ENCODE measurements around the gene MAP9.

Gene MAP9

DNA sequence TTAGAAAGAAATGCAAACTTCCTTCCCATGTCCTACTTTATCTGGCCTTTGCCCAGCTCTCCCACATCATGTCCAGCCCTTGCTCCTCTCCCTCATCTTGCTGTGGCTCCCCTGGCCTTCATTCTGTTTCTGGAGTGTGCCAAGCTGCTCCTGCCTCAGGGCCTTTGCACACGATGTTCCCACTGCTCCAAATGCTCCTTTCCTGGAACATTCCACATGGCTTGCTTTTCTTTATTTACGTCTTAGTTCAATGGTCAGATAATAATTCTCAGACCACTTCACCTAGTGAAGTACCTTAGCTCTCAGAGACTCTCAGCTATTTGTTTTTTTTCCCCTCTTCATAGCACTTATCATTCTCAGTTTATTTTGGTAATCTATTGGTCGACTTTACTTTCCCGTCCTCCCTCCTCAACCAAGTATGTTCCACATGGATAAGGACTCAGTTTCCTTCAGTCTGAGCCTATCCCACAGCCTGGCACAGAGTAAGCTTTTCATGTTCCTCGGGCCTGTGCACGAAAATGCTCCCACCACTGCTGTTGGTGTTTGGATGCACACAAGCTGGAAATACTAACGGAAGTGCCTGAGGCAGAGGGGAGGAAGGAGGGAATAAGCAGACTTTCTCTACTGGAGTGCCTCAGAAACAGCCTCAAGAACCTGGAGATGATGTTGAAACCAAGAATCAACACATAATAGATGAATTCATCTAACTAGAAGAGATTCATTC is 23.4 kb upstream of the MAP9 start:
- H3K18ac ChIP-seq (ENCODE audit: low read length): no peak overlapping the region
- no peak overlapping the region for H3K9ac ChIP-seq (ENCODE audit: low read length)
- no peaks in the 10 kb centered on the region for H3K4me1 ChIP-seq (ENCODE audit: control insufficient read depth in 1 of 2, insufficient read depth in 2 of 2, low read length in 2 of 2)
- H3K4me2 ChIP-seq (ENCODE audit: low read length): no peak overlapping the region
- H3K79me2 ChIP-seq (ENCODE audit: control insufficient read depth, insufficient read depth, low read length, poor library complexity): no peaks in the 10 kb centered on the region
- WGBS (ENCODE audit: extremely low coverage, insufficient coverage, insufficient read length): no CpG with 5 or more reads among the region's 7 CpGs
- no peak overlapping the region for H3K14ac ChIP-seq (ENCODE audit: low read length)
- H2BK120ac ChIP-seq (ENCODE audit: insufficient read depth, low read length, poor library complexity): no peak overlapping the region
- no peaks in the 10 kb centered on the region for H3K36me3 ChIP-seq (ENCODE audit: control insufficient read depth in 1 of 2, insufficient read depth in 2 of 2, low read length in 2 of 2)
- no peak overlapping the region for H2BK5ac ChIP-seq (ENCODE audit: low read depth, low read length, poor library complexity)
- H2AK5ac ChIP-seq (ENCODE audit: low read length): no peak overlapping the region
- H2BK12ac ChIP-seq (ENCODE audit: low read length): no peak overlapping the region
- no peaks in the 10 kb centered on the region for H3K79me1 ChIP-seq (ENCODE audit: low read length)
- H3K4me3 ChIP-seq (ENCODE audit: low read depth, low read length): no peak overlapping the region
- H3K23ac ChIP-seq (ENCODE audit: low read length): no peak overlapping the region
- no peak overlapping the region for H4K12ac ChIP-seq (ENCODE audit: low read depth, low read length)
- H4K91ac ChIP-seq (ENCODE audit: low read depth, low read length): no peak overlapping the region
- H2AFZ ChIP-seq (ENCODE audit: insufficient read depth, low read length, poor library complexity): no peak overlapping the region
- H3K9me3 ChIP-seq (ENCODE audit: insufficient read depth, low read depth, low read length): peaks cover 4% of the 10 kb centered on the region
- H4K8ac ChIP-seq (ENCODE audit: low read depth, low read length): no peak overlapping the region
- DNase-seq: no peak
- no peak overlapping the region for H3K4ac ChIP-seq (ENCODE audit: low read depth, low read length)
- H3K27me3 ChIP-seq (ENCODE audit: insufficient read depth, low read length): no peaks in the 10 kb centered on the region
- no peak overlapping the region for H3K27ac ChIP-seq (ENCODE audit: low read depth, low read length)

DNA sequence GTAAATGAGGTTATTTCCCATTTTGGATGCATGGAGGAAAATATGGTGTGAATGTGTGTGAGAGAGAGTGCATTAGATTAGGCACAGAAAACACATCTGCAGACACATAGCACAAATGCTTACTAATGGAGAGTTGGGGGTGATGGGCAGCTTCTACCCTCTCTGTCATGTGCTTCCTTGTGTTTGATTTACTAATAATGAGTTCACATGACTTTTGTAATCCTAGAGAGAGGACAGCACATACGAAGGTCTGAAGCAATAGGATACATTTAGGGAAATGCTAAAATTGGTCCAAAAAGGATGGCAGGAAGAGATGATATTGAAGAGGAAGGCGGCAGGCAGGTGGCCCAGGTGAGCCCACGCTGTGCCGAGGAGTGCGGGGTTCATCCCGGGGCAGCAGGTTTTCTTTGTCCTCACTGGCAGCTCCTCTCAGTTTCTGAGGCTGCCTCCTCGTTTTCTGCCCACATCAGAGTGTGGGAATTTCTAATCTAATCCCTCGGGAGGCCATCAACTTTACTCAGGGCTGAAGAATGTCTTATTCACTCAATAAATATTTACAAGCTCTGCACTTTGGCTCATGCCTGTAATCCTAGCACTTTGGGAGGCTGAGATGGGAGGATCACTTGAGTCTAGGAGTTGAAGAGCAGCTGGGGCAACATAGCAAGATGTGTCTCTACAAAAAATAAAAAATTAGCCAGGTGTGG is 15.9 kb upstream of the MAP9 start:
- no peak overlapping the region for H2AFZ ChIP-seq (ENCODE audit: insufficient read depth, low read length, poor library complexity)
- WGBS (ENCODE audit: extremely low coverage, insufficient coverage, insufficient read length): no CpG with 5 or more reads among the region's 8 CpGs
- no peak overlapping the region for H3K14ac ChIP-seq (ENCODE audit: low read length)
- no peak overlapping the region for H4K8ac ChIP-seq (ENCODE audit: low read depth, low read length)
- DNase-seq: peak; percentile 18 to 68
- H3K4me1 ChIP-seq (ENCODE audit: control insufficient read depth in 1 of 2, insufficient read depth in 2 of 2, low read length in 2 of 2): no peaks in the 10 kb centered on the region
- no peak overlapping the region for H3K27ac ChIP-seq (ENCODE audit: low read depth, low read length)
- H3K18ac ChIP-seq (ENCODE audit: low read length): no peak overlapping the region
- H4K91ac ChIP-seq (ENCODE audit: low read depth, low read length): no peak overlapping the region
- H3K4ac ChIP-seq (ENCODE audit: low read depth, low read length): no peak overlapping the region
- H3K23ac ChIP-seq (ENCODE audit: low read length): no peak overlapping the region
- H2BK12ac ChIP-seq (ENCODE audit: low read length): no peak overlapping the region
- no peaks in the 10 kb centered on the region for H3K79me1 ChIP-seq (ENCODE audit: low read length)
- H3K27me3 ChIP-seq (ENCODE audit: insufficient read depth, low read length): no peaks in the 10 kb centered on the region
- no peak overlapping the region for H2BK120ac ChIP-seq (ENCODE audit: insufficient read depth, low read length, poor library complexity)
- H2BK5ac ChIP-seq (ENCODE audit: low read depth, low read length, poor library complexity): no peak overlapping the region
- H4K12ac ChIP-seq (ENCODE audit: low read depth, low read length): no peak overlapping the region
- no peak overlapping the region for H3K4me2 ChIP-seq (ENCODE audit: low read length)
- H3K4me3 ChIP-seq (ENCODE audit: low read depth, low read length): no peak overlapping the region
- H3K36me3 ChIP-seq (ENCODE audit: control insufficient read depth in 1 of 2, insufficient read depth in 2 of 2, low read length in 2 of 2): no peaks in the 10 kb centered on the region
- peaks cover 1% of the 10 kb centered on the region for H3K9me3 ChIP-seq (ENCODE audit: insufficient read depth, low read depth, low read length)
- H2AK5ac ChIP-seq (ENCODE audit: low read length): no peak overlapping the region
- no peaks in the 10 kb centered on the region for H3K79me2 ChIP-seq (ENCODE audit: control insufficient read depth, insufficient read depth, low read length, poor library complexity)
- no peak overlapping the region for H3K9ac ChIP-seq (ENCODE audit: low read length)

DNA sequence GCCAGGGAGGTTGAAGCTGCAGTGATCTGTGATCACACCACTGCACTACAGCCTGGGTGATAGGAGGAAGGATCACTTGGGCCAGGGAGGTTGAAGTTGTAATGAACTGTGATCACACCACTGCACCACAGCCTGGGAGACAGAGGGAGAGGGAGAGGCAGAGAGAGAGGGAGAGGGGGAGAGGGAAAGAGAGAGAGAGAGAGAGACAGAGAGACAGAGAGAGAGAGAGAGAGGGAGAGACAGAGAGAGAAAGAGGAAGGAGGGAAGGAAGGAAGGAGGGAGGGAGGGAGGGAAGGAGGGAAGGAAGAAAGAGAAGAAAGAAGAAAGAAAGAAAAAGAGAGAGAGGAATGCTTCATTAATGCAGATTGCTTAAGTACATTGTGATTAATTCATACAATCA is 15.2 kb upstream of the MAP9 start:
- Histone ChIP-seq H3K9me3 (ENCODE audit: insufficient read depth, low read depth, low read length) (peaks cover 1% of the 10 kb centered on the region), H2AK5ac (ENCODE audit: low read length) (no peak overlapping the region), H3K18ac (ENCODE audit: low read length) (no peak overlapping the region), H2BK120ac (ENCODE audit: insufficient read depth, low read length, poor library complexity) (no peak overlapping the region), H3K27me3 (ENCODE audit: insufficient read depth, low read length) (no peaks in the 10 kb centered on the region), H2BK12ac (ENCODE audit: low read length) (no peak overlapping the region), H3K79me2 (ENCODE audit: control insufficient read depth, insufficient read depth, low read length, poor library complexity) (no peaks in the 10 kb centered on the region), H3K27ac (ENCODE audit: low read depth, low read length) (no peak overlapping the region), H4K91ac (ENCODE audit: low read depth, low read length) (no peak overlapping the region), H3K36me3 (ENCODE audit: control insufficient read depth in 1 of 2, insufficient read depth in 2 of 2, low read length in 2 of 2) (no peaks in the 10 kb centered on the region), H4K8ac (ENCODE audit: low read depth, low read length) (no peak overlapping the region), H3K4me1 (ENCODE audit: control insufficient read depth in 1 of 2, insufficient read depth in 2 of 2, low read length in 2 of 2) (no peaks in the 10 kb centered on the region), H2AFZ (ENCODE audit: insufficient read depth, low read length, poor library complexity) (no peak overlapping the region), H3K9ac (ENCODE audit: low read length) (no peak overlapping the region), H3K23ac (ENCODE audit: low read length) (no peak overlapping the region), H4K12ac (ENCODE audit: low read depth, low read length) (no peak overlapping the region), H3K14ac (ENCODE audit: low read length) (no peak overlapping the region), H3K4me2 (ENCODE audit: low read length) (no peak overlapping the region), H3K79me1 (ENCODE audit: low read length) (no peaks in the 10 kb centered on the region), H2BK5ac (ENCODE audit: low read depth, low read length, poor library complexity) (no peak overlapping the region), H3K4ac (ENCODE audit: low read depth, low read length) (no peak overlapping the region), H3K4me3 (ENCODE audit: low read depth, low read length) (no peak overlapping the region)
- DNase-seq: no peak

DNA sequence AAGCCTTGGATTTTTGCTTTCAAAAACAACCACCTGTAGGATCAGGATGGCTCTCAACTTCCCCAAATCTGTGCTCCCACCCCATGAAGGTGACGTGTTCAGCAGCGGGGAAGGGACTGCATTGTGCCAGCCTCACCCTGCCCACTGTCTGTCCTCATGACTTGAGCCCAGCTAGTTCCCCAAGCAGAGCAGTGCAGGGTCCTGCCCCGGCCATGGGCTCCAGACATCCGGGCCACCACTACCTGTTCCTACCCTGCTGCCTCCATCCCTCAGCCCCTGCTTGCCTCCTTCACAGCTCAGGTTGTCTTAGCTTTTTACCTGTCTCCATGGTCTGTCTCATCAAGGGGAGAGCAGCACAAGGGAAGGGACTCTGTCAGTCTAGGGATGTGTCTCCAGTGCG is 11.4 kb upstream of the MAP9 start:
- no peak overlapping the region for H3K14ac ChIP-seq (ENCODE audit: low read length)
- no peaks in the 10 kb centered on the region for H3K36me3 ChIP-seq (ENCODE audit: control insufficient read depth in 1 of 2, insufficient read depth in 2 of 2, low read length in 2 of 2)
- no peaks in the 10 kb centered on the region for H3K79me2 ChIP-seq (ENCODE audit: control insufficient read depth, insufficient read depth, low read length, poor library complexity)
- no peak overlapping the region for H2BK12ac ChIP-seq (ENCODE audit: low read length)
- H4K8ac ChIP-seq (ENCODE audit: low read depth, low read length): no peak overlapping the region
- H3K9me3 ChIP-seq (ENCODE audit: insufficient read depth, low read depth, low read length): peaks cover 1% of the 10 kb centered on the region
- H3K18ac ChIP-seq (ENCODE audit: low read length): no peak overlapping the region
- no peak overlapping the region for H3K27ac ChIP-seq (ENCODE audit: low read depth, low read length)
- no peak overlapping the region for H3K4me3 ChIP-seq (ENCODE audit: low read depth, low read length)
- no peaks in the 10 kb centered on the region for H3K79me1 ChIP-seq (ENCODE audit: low read length)
- H2AK5ac ChIP-seq (ENCODE audit: low read length): no peak overlapping the region
- no peak overlapping the region for H4K12ac ChIP-seq (ENCODE audit: low read depth, low read length)
- H3K4ac ChIP-seq (ENCODE audit: low read depth, low read length): no peak overlapping the region
- DNase-seq: no peak
- H3K4me1 ChIP-seq (ENCODE audit: control insufficient read depth in 1 of 2, insufficient read depth in 2 of 2, low read length in 2 of 2): no peaks in the 10 kb centered on the region
- no peak overlapping the region for H3K9ac ChIP-seq (ENCODE audit: low read length)
- no peak overlapping the region for H3K23ac ChIP-seq (ENCODE audit: low read length)
- no peak overlapping the region for H2BK120ac ChIP-seq (ENCODE audit: insufficient read depth, low read length, poor library complexity)
- no peak overlapping the region for H2AFZ ChIP-seq (ENCODE audit: insufficient read depth, low read length, poor library complexity)
- no peaks in the 10 kb centered on the region for H3K27me3 ChIP-seq (ENCODE audit: insufficient read depth, low read length)
- no peak overlapping the region for H3K4me2 ChIP-seq (ENCODE audit: low read length)
- no peak overlapping the region for H4K91ac ChIP-seq (ENCODE audit: low read depth, low read length)
- no peak overlapping the region for H2BK5ac ChIP-seq (ENCODE audit: low read depth, low read length, poor library complexity)
- WGBS (ENCODE audit: extremely low coverage, insufficient coverage, insufficient read length): no CpG with 5 or more reads among the region's 5 CpGs

Measured in trophoblast cell (in vitro differentiated cells and primary cell).